Ammon's horn (tissue), 1 donor: Measurements from ENCODE around the gene LAG3.

Experiments
- DNase-seq: peaks from one replicate; pipeline ENCODE4 v3.0.0-alpha.2; 2016; ENCODE audit warnings: low spot score

LAG3 gene

DNA sequence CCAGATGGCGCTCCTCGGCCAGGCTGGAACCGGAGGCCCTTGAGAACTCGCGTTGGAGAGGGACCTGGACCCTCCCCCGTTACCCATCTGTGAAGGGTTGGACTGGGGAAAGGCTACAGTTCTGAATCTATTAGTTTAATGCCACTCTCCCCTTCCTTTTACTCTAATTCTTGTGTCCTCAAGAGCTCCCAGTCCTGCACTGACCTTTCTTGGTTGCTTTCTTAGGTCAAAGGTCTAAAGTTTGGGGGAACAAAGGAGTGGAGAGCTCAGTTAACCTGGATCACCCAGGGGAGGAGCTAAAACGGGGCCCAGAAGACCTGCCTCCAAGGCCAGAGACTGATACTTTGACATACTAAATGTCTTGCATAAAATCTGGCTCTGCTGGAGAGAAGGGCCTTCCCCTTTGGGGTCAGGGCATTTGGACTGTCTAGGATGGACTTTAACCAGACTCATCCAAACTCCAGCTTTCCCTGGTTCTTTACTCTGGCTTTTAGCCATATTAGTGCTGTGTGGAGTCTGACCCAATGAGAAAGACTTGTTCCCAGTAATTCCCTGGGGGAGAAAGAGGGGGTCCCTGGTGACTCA, 18.5 kb upstream of the LAG3 start:
- no peak for DNase-seq

DNA sequence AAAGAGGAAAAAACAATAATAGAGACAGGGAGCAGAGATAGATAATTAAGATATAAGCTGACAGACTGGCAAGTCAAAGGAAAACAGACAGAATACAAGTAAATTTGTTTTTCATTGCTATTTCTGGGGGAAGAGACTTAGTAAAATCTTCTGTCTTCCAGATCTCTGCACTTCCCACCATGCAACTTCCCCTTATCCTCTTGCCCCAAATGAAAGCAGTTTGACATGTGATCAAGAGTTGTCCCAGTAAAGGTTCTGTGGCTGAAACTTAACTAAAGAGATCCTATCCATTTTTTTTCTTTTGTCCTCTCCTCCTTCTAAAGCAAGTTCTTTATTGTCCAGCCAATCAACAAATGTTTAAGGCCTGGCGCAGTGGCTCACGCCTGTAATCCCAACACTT, 17.9 kb upstream of the LAG3 start:
- peak; percentile 50 for DNase-seq

DNA sequence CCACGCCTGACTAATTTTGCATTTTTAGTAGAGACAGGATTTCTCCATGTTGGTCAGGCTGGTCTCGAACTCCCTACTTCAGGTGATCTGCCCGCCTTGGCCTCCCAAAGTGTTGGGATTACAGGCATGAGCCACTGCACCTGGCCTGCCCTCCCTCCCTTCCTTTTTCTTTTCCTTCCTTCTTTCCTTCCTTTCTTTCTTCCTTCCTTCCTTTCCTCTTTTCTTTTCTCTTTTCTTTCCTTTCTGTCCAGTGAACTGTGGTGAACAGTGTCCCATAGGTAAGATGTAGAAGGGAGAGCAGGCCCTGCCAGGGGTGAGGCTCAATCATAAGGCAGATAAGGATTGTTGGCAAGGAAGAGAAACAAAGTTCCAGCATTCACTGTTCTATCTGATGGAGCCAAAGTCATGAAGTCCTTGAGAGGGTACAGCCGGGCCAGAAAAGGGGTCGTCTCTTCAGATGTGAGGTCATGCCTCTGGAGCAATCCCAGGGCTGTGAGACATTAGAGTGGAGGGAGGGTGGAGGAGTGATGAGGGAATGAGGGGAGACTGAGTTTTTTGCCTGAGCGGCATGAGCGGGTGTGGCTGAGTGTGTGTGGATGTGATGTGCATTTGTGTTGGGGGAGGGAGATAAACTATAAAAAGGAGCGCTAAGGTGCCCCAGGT, 15.2 kb upstream of the LAG3 start:
- DNase-seq: no peak

DNA sequence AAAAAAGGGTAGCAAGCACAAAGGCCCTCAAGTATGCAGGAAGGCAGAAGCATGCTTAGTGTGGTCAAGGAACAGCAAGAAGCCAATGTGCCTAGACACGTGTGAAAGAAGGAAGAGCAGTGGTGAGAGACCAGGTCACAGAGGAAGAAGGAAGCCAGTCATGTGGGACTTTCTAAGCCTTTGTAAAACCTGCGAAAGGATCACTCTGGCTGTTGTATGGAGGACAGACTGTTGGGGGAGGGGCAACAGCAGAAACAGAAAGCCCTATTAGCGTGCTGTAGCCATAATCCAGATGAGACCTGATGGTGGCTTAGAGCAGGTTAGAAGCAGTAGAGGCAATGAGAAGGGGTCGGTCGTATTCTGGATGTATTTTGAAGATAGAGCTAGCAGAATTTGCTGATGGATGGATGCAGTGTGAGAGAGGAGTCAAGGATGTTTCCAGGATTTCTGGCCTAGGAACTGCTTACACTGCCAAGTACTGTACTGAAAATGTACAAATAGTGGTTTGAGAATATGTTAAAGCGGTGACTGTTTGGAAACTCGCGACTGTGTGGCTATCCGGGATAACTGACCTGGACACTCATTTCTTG, 13.7 kb upstream of the LAG3 start:
- DNase-seq: no peak

DNA sequence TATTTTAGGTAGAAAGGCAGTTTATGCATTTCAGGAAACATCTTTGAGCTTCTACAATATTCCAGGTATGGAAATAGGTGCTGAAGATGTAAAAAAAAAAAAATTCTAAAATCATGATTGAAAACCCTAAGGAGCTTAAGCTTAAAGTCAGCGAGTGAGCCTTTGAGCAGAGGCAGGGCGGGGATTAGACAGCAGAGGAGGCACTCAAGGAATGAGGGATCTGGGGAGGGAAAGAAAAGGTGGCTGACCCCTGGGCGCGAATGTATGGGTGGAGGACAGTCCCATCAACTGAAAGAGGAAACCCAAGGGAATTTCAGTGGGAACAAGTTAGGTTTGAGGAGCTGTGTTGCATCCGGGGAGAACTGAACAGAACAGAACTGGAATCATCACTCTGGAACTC, 12.6 kb upstream of the LAG3 start:
- no peak for DNase-seq

DNA sequence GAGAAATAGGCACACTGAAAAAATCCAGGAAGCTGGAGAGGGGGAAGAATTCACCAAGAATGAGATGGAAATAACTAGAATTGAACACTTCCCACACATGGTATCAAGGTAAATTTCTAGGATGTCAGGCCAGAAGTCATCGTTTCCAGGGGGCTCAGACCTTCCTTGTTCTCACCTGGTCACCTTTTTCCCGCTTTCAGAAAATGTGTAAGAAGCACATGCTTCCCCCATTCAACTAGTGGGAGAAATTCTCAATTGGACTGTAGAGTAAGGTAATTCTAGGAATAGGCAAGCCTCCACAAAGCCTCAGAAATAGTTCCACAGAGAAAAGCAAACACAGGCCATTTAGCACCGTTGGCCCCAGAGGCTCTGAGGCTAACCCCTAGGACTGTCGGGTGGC, 8.9 kb upstream of the LAG3 start:
- DNase-seq: no peak

DNA sequence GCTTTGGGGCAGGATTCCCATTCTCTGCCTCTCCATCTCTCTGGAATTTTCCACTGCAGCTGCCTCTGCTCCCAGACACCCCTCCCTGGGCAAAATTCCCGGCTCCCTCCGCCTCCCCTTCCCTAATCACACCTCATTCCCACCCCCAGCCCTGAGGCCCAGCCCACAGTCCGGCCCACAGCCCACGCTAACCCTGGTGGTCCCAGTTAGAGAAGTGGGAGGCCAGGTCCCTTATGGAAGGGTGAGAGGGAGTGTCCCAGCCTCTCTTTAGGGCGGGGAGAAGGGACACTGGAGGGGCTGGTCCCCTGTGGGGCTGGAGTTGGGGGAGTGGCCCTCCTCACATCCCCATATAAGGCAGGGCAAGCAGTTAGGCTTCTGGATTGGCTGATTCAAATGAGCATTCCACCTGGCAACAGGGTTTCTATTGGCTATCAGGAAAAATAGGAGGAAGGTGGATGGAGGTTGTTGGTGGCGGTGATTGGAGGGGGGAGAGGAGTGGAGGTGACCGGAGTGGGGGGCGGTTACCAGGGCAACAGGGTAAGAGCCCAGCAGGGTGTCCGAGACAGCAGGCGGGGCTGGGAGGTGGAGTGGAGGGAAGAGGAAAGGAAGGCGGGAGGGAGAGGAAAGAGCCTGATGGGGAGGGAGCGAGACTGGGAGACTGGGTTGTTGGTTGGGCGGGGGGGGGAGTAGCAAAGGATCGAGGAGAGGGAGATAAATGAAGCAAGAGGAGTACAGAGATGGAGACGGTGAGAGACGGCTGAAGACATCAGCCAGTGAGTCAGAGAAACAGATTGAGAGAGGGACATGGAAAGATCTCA, 8.1 kb upstream of the LAG3 start:
- DNase-seq: peak; percentile 97

DNA sequence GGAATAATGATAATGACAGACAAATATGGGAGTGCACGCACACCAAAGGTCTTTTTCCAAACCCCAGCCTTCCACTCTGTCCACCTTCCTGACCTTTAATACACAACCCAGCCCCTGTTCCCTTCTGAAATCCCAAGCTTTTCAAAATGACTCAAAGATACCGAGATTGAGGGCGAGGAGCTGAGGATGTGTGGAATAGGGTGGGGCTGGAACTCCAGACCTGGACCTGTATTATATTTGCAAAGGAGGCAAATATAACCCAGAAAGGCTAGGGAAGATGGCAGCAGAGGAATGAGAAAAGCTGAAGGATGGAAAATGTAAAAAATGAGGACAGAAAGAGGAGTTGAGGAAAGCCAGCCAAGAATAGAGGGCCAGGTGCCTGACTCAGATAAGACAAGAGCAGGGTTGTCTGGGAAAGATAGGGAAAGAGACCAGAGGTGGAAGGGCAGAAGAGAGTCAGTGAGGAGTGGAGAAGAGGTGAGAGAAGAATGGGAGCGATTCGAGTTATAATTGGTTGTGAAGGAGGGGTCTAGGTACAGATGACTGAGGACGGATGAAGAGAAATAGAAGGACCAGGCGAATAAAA, 7.2 kb upstream of the LAG3 start:
- no peak for DNase-seq

DNA sequence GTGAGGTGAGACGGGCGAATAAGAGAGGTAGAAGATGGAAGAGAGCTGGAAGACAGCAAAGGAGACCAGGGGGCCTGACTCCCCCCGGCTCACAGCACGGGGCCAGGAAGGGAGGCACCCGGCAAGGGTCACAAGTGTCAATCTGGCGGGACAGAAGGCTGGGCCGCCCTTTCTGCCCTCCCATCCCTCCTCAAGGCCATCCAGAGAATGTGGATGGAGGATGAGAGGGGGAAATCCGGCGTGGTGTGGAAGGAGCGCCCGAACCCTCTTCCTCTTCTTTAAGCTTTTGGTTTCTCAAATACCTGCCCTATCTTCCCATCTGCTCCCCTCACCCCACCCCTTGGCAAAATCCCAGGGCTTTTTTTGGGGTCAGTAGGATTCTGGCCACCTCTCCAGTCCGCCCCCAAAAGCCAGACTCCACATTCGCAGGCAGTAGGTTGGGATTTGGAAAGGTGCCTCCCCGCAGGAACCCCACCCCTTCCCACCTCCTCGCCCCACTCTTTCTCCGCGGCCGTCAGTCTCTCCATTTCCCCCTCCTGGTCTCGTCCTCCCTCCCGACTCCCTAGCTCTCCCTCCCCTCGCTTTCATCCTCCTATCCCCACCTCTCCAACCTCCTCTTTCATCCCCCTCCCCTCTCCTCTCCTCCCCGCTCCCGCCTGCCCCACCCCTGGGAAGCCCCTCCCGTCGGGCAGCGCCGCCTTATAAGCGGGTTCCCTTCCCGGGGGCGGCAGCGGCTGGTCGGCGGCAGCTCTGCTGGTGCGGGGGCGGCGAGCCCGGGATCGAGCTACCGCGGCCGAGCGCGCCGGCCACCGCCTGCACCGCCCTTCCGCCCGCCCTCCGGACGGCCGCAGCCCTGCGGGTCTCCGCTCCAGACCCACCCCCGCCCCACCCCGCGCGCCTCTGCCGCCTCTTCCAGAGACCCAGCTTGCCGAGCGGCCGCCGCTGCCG, 6.4 kb upstream of the LAG3 start, which contains the start of gene PTMS:
PTMS (plus strand) TSS at position 730 of the 948 bp plus-strand sequence. CDS start 343 bp downstream, outside the sequence.
- DNase-seq: peak; percentile 85

DNA sequence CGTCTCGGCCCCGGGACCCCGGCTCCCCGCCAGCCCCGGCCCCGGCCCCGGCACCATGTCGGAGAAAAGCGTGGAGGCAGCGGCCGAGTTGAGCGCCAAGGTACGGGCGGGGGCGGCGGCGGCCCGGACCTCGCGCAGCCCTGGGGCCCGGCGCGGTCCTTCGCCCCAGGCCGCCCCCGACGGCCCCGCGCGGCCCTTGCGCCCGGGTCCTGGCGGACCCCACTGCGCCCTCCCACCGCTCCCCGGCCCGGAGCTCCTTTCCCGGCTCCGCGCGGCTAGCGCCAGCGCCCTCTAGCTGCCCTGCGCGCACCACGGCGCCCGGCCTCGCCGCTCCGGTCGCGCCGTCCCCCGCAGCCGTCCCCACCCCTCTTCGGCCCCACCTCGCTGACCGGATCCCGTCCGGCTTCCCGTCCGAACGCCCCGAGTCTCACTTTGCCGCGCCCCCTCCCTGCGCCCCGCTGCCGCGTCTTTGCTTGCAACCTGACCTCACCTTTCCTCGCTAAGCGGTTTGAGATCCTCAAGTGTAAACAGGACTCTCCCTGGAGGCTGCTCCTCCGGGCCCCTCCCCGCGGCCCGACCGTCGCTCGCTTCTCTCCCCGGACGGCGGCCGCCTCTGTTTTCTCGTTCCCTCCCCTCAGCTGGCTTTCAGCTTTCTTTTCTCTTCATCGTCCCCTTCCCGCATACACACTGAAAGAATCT, 5.5 kb upstream of the LAG3 start:
- DNase-seq: peak; percentile 79

DNA sequence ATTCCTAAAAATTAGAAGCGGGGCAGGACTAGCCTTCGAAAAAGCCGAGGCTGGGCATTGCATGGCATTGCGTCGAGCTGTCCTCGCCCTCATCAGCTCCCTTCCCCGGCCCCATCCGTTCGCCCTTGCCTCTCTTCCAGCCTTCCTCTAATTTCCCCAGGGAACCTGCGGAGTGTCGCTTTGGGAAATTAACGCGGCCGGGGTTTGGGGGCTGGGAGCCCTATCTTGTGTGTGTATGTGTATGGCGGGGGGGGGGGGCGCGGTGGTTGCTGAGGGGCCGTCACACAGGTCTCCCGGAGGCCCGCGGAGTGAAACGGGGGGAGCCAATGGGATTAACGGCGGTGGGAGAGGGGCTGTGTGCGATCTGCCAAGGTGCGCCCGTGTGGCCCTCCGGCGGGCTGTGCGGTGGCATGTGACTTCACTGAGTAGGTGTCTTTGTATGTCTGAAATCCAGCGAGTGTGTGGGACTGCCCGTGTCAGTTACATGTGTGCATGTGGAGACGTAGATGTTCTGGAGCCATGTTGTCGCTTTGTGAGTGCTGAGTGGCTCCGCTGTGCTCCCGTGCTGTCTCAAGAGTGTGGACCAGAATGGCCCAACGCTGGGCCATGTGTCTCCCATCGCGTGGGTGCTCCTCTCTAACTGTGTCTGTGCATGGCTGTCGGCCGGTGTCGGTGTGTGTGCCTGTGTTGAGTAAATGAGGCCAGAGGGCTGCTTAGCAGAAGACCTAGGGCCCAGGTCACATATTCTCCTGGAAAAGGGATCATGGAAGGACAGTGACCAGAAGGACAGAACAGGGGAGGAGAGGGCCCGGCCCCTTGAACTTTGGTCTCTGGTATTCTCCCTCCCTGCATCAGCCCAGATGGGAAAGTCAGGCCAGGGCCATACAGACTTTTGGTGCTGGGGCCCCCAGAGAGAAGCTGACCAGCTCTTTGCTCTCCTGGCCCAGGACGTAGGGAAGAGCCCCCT, 4.7 kb upstream of the LAG3 start:
- DNase-seq: peak; percentile 68

DNA sequence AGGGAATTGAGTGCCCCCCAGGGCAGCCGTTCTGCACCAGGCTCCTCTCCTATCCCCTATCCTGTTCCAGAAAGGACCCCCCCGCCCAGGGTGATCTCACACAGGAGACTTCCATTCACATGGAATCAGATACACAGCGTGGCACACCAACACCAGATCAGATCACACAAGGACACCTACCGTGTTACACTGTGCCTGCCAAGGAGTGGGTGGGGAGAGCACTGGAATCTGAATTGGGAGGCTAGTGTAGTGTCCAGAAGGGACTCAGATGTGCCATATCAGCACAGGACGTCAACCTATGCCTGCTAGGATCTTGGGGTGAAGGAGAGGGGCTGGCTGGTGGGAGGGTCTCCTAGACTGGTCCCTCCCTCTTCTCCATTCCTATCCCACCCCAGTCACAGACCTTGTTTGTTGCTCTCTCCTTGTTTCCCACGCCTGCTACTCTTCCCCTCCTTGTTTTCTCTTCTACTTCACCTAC, 3.8 kb upstream of the LAG3 start:
- no peak for DNase-seq

DNA sequence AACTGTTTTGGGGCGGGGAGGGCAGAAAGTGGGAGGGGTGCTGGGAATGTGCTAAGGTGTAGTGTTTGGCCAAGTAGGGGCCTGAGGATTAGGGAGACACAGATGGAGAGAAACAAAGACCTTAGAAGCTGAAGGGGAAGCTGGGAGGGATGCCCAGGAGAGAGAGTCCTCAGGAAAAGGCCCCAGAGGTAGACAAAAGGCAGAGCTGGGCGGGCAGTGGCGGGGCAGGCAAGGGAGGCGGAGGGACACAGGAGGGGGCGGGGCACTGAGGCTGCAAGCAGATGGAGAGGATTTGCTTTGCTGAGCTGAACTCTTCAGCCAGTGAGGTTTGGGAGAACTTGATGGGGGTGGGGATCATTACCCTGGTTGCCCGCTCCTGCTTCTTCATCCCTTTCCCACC, 3.3 kb upstream of the LAG3 start:
- DNase-seq: no peak

DNA sequence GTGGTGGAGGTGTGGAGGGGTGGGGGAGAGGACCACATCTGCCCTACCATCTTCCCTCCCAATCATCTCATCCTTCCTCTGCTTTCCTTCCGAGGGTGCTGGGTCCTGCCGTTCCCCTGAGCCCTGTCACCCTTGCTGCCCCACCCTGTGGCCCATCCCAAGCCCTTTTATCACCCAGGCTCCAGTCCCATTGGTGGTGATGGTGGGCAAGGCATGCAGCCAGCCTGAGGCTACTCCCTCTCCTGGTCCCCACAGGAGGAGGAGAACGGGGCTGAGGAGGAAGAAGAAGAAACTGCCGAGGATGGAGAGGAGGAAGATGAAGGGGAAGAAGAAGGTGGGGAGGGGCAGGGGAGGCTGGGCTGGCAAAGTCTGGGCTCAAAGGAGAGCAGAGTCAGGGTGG, 2.7 kb upstream of the LAG3 start:
- DNase-seq: no peak

DNA sequence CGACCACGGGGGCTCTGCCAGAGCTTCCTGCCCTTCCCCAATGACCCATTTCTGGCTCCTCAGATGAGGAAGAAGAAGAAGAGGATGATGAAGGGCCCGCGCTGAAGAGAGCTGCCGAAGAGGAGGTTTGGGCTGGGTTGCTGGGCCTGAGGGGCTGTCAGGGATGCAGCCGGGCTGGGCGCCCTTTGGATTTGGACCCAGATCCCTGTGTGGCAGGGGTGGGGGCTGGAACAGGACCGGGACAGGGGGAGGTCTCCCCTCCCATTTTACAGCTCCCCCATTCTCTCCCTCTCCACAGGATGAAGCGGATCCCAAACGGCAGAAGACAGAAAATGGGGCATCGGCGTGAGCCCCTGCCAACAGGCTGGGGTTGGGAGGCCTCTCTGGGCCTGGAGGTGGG, 2.2 kb upstream of the LAG3 start:
- DNase-seq: no peak

DNA sequence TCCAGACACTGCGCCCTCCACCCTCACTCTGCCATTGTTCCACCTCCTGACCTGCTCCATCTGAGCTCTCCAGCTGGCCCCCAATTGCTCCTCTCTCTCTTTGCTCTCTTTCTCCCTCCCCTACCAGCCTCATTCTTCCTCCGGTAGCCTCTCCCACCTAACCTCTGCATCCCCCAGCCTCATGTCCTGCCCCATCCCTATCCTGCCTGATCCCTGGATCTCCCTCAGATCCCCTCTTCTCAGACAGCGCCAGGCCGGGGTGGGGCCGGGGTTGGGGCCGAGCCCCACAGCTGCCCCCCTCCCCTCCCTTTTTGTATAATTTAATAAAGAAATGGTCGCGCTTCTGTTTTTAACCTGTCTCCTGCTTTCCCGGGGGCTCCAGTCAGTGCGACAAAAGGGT, 1.7 kb upstream of the LAG3 start:
- DNase-seq: no peak

DNA sequence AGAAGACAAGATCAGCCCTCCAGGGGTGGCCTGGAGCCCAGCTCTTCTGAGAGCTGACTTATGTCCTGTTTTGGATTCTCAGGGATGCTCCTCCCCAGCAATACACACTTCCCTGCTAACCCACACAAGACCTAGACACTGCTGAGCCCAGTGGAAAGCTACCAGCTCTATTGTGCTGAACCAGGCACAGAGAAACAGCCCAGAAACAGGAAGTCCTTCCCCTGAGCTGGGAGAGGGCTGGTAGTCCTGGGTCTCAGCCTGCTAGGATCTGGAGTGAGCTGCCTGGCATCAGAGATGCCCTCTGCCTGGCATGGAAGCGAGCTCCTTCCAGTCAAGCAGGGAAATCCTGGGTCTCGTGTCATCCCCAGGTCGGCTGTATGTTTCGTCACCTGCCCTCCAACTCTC, 1.2 kb upstream of the LAG3 start:
- peak; percentile 67 for DNase-seq

DNA sequence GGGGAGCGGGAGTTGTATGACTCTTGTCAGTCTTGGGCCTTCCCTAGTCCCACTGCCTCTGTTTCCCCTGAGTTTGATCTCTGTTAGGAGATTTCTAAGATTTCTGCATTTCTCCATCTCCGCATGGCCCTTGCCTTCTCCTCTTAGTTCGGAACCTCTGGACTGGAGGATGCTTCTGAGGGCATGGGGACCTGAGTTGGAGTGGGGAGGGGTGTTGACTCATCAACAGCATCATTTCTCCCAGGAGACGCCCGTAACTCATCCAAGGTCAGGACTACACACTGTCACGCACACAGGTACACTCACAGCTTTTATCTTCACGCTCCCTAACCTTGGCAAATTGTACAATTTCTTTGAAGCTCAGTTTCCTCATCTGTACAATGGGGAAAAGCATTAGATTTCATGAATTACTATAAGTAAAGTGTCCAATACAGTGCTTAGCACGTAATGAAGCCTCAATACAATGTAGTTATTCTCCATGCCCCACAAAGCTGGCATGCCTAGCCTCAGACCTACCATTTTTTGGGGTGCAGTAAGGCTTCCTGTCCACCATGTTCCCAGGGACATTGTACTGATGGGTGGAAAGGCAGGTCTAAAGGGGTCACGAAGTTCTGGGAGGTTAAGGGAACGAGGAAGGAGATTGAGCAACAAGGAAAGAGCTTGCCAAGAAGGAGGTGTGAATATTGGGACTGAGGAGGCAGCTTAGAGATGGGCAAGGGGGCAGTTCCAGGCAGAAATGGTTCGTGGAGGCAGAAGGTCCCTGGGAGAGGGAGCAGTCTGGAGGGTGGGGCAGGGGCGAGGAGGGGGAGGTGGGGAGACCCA, 600 bp upstream of the LAG3 start:
- DNase-seq: no peak
